IPS-20b (cell line): ENCODE data around the gene SF3B2.
"Not testable (repeated sequence)": the region's sequence is repeated elsewhere in the genome, so short reads cannot be mapped to it uniquely, and the experiment has no call there.

Source experiments
- H3K27ac ChIP-seq: one replicate; pipeline ENCODE4 v1.5.1; 2013; ENCODE audit warnings: low read length
- H3K27me3 ChIP-seq: 2 replicates; pipeline ENCODE4 v1.6.1; 2013; ENCODE audit warnings: mild to moderate bottlenecking, low read length, inconsistent platforms; ENCODE audit not compliant: insufficient read depth
- H3K36me3 ChIP-seq: 2 replicates; pipeline ENCODE4 v1.6.1; 2013; ENCODE audit warnings: low read depth, mild to moderate bottlenecking, inconsistent platforms, low read length, moderate library complexity; ENCODE audit not compliant: insufficient read depth
- H3K4me1 ChIP-seq: 2 replicates; pipeline ENCODE4 v1.6.1; 2013; ENCODE audit warnings: mild to moderate bottlenecking, control low read depth, inconsistent platforms, low read length, moderate library complexity; ENCODE audit not compliant: insufficient read depth
- H3K4me3 ChIP-seq: 2 replicates; pipeline ENCODE4 v1.5.1; 2013; ENCODE audit warnings: mild to moderate bottlenecking, low read length, inconsistent platforms
- H3K9ac ChIP-seq: 2 replicates; pipeline ENCODE4 v1.6.1; 2013; ENCODE audit warnings: low read depth, mild to moderate bottlenecking, inconsistent platforms, low read length, moderate library complexity
- H3K9me3 ChIP-seq: 2 replicates; pipeline ENCODE4 v1.6.1; 2013; ENCODE audit warnings: mild to moderate bottlenecking, low read depth, low read length, inconsistent platforms; ENCODE audit not compliant: insufficient read depth

SF3B2 gene

GRCh38 chr11:66071381-66071801 lies 19.2 kb downstream of the SF3B2 start:
- H3K4me3 ChIP-seq = peak overlapping the region; percentile 81
- H3K9me3 ChIP-seq = no peaks in the 10 kb centered on the region
- H3K9ac ChIP-seq = peak overlapping the region; percentile 64; the same call in 1 of the 2 replicates
- peaks cover 11% of the 10 kb centered on the region for H3K4me1 ChIP-seq
- no peaks in the 10 kb centered on the region; the same call in 1 of the 2 replicates for H3K27me3 ChIP-seq
- H3K27ac ChIP-seq = no peak overlapping the region
- peaks cover 33% of the 10 kb centered on the region for H3K36me3 ChIP-seq

- peaks cover 26% of the 10 kb centered on the region for H3K36me3 ChIP-seq
- 0 out of 2 replicates have a peak overlapping the region, but pooled peaks have one; percentile 81 for H3K4me3 ChIP-seq
- no peak overlapping the region for H3K27ac ChIP-seq
- H3K9me3 ChIP-seq = no peaks in the 10 kb centered on the region
- H3K9ac ChIP-seq = no peak overlapping the region
- no peaks in the 10 kb centered on the region; the same call in 1 of the 2 replicates for H3K27me3 ChIP-seq
- H3K4me1 ChIP-seq = peaks cover 11% of the 10 kb centered on the region
Observed at GRCh38 chr11:66072081-66072480, 19.9 kb downstream of the SF3B2 start.

GRCh38 chr11:66072518-66072917 lies 20.4 kb downstream of the SF3B2 start:
- H3K27me3 ChIP-seq = no peaks in the 10 kb centered on the region; the same call in 1 of the 2 replicates
- H3K4me3 ChIP-seq = no peak overlapping the region
- H3K4me1 ChIP-seq = peaks cover 11% of the 10 kb centered on the region
- H3K9ac ChIP-seq = no peak overlapping the region
- H3K36me3 ChIP-seq = peaks cover 22% of the 10 kb centered on the region
- no peaks in the 10 kb centered on the region for H3K9me3 ChIP-seq
- no peak overlapping the region for H3K27ac ChIP-seq

GRCh38 chr11:66073669-66074068 lies 21.5 kb downstream of the SF3B2 start:
- H3K9ac ChIP-seq = no peak overlapping the region
- no peaks in the 10 kb centered on the region; the same call in 1 of the 2 replicates for H3K27me3 ChIP-seq
- H3K27ac ChIP-seq = no peak overlapping the region
- H3K4me1 ChIP-seq = peaks cover 11% of the 10 kb centered on the region
- H3K9me3 ChIP-seq = no peaks in the 10 kb centered on the region
- H3K36me3 ChIP-seq = peaks cover 11% of the 10 kb centered on the region
- H3K4me3 ChIP-seq = no peak overlapping the region

- Histone ChIP-seq H3K4me3 (no peak overlapping the region), H3K9me3 (no peaks in the 10 kb centered on the region), H3K27ac (no peak overlapping the region), H3K27me3 (no peaks in the 10 kb centered on the region; the same call in 1 of the 2 replicates), H3K9ac (no peak overlapping the region), H3K4me1 (peaks cover 5% of the 10 kb centered on the region; the same call in 1 of the 2 replicates), H3K36me3 (peaks cover 5% of the 10 kb centered on the region; the same call in 1 of the 2 replicates)
Observed at GRCh38 chr11:66075273-66075672, 23.1 kb downstream of the SF3B2 start.

GRCh38 chr11:66076561-66076960 lies 24.4 kb downstream of the SF3B2 start:
- Histone ChIP-seq H3K36me3 (peaks cover 5% of the 10 kb centered on the region; the same call in 1 of the 2 replicates), H3K4me1 (no peaks in the 10 kb centered on the region), H3K27ac (no peak overlapping the region)

GRCh38 chr11:66077927-66078326 lies 25.8 kb downstream of the SF3B2 start:
- peaks cover 5% of the 10 kb centered on the region; the same call in 1 of the 2 replicates for H3K36me3 ChIP-seq
- no peak overlapping the region for H3K9ac ChIP-seq
- no peaks in the 10 kb centered on the region for H3K9me3 ChIP-seq
- no peaks in the 10 kb centered on the region for H3K4me1 ChIP-seq
- H3K4me3 ChIP-seq = no peak overlapping the region
- H3K27me3 ChIP-seq = no peaks in the 10 kb centered on the region
- H3K27ac ChIP-seq = no peak overlapping the region

More at GRCh38 chr11:66076561-66076960, 24.4 kb downstream of the SF3B2 start:
- no peak overlapping the region for H3K4me3 ChIP-seq
- no peaks in the 10 kb centered on the region; the same call in 1 of the 2 replicates for H3K27me3 ChIP-seq
- H3K9ac ChIP-seq = no peak overlapping the region
- H3K9me3 ChIP-seq = no peaks in the 10 kb centered on the region

- not testable (repeated sequence) for H3K27ac ChIP-seq, H3K9me3 ChIP-seq, H3K4me3 ChIP-seq, H3K4me1 ChIP-seq, H3K36me3 ChIP-seq, H3K9ac ChIP-seq, H3K27me3 ChIP-seq
Observed at GRCh38 chr11:66078949-66079348, 26.8 kb downstream of the SF3B2 start.

GRCh38 chr11:66080055-66080817 lies 28.1 kb downstream of the SF3B2 start:
- Histone ChIP-seq H3K9me3 (no peaks in the 10 kb centered on the region), H3K4me3 (no peak overlapping the region), H3K27ac (no peak overlapping the region), H3K9ac (no peak overlapping the region), H3K27me3 (no peaks in the 10 kb centered on the region), H3K4me1 (no peaks in the 10 kb centered on the region), H3K36me3 (no peaks in the 10 kb centered on the region)

GRCh38 chr11:66081505-66081904 lies 29.3 kb downstream of the SF3B2 start:
- Histone ChIP-seq H3K4me3 (no peak overlapping the region), H3K9ac (no peak overlapping the region), H3K36me3 (no peaks in the 10 kb centered on the region), H3K27me3 (no peaks in the 10 kb centered on the region), H3K9me3 (no peaks in the 10 kb centered on the region), H3K27ac (no peak overlapping the region), H3K4me1 (no peaks in the 10 kb centered on the region)

- H3K4me3 ChIP-seq = no peak overlapping the region
- no peak overlapping the region for H3K27ac ChIP-seq
- no peaks in the 10 kb centered on the region for H3K4me1 ChIP-seq
- no peaks in the 10 kb centered on the region for H3K9me3 ChIP-seq
- no peaks in the 10 kb centered on the region for H3K27me3 ChIP-seq
- H3K9ac ChIP-seq = no peak overlapping the region
- no peaks in the 10 kb centered on the region for H3K36me3 ChIP-seq
Observed at GRCh38 chr11:66082946-66083698, 31.0 kb downstream of the SF3B2 start.
